Measurements from ENCODE around the gene PPP1R9A. TPM values are rescaled to one million over a fixed set of nuclear protein-coding genes. Genes with fewer than 3 reads are reported as not detected.

Gene PPP1R9A
- total RNA-seq, 2 donors from 2014 or later: 17.7 to 20.2 TPM

DNA sequence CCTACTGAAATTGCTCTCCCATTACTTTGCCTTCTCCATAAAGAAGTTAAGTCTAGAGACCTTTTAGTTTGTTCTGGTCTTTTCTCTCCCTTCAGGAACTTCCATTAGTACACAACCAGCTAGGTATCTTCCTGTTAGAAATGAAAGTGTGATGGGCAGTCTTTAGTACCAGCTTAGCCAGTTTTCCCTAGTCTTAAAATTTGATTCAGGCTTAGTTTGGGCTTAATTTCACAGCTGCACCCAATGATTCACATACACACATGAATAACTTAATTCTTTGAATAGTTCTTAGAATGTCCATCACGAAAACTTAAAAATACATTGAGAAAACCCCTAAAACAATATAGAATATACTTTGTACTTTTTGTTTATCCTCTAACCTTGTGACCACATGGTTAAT, 2.4 kb upstream of the PPP1R9A start:
- intact Hi-C loops (cut with DNase I): no loop called here
- no peak for DNase-seq

DNA sequence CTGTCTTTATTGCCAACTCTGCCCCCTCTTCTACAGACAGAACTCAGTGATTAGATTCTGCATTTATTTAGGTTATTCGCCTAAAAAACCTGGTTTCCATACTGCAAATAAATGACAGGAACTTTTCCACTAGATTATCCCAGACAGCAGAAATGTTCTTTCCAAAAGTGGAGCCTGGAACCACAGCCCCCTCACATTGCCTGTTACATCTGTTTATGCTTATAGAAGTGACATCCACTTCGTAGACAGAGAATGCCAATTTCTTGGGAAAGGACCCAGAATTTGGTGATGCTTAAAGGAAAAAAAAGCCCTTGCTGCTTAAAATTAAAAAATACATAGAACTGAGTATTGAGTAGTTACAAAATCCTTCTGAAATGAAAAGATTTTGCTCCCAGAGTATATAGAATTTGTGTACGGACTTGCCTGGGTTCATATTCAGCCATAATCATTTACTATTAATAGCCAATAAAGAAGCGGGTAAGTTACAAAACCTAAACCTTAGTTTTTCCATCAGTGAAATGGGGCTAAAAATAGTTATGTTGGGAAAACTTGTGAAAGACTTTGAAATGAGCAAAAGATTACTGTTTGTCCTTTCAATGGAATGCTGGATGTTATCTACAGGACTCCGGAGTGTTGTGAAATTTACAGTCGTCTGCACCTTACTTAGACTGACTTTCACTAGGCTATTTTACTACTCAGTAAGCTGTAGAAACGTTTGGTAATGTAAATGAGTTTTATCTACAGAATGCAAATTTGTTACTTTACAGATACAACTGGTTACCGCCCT, 1.1 kb upstream of the PPP1R9A start:
- no peak for TF ChIP-seq CTCF (IDR thresholded peaks at IDR 0.05)
- no peaks in the 10 kb centered on the region for H3K27me3 ChIP-seq
- no peak overlapping the region for H3K27ac ChIP-seq
- intact Hi-C loops (cut with DNase I): no loop called here
- H3K4me3 ChIP-seq: no peak overlapping the region
- no peak for DNase-seq
- no peaks in the 10 kb centered on the region for H3K36me3 ChIP-seq
- H3K4me1 ChIP-seq: no peaks in the 10 kb centered on the region
- no peaks in the 10 kb centered on the region for H3K9me3 ChIP-seq
- H3K9ac ChIP-seq (ENCODE audit: low read depth in 2 of 2, low read length in 2 of 2): no peak overlapping the region

More for the DNA sequence above, 2.4 kb upstream of the PPP1R9A start:
- H3K4me3 ChIP-seq: no peak overlapping the region
- H3K36me3 ChIP-seq: no peaks in the 10 kb centered on the region
- H3K4me1 ChIP-seq: no peaks in the 10 kb centered on the region
- no peaks in the 10 kb centered on the region for H3K27me3 ChIP-seq
- H3K9me3 ChIP-seq: no peaks in the 10 kb centered on the region
- TF ChIP-seq CTCF (IDR thresholded peaks at IDR 0.05): no peak
- H3K27ac ChIP-seq: no peak overlapping the region
- no peak overlapping the region for H3K9ac ChIP-seq (ENCODE audit: low read depth in 2 of 2, low read length in 2 of 2)

DNA sequence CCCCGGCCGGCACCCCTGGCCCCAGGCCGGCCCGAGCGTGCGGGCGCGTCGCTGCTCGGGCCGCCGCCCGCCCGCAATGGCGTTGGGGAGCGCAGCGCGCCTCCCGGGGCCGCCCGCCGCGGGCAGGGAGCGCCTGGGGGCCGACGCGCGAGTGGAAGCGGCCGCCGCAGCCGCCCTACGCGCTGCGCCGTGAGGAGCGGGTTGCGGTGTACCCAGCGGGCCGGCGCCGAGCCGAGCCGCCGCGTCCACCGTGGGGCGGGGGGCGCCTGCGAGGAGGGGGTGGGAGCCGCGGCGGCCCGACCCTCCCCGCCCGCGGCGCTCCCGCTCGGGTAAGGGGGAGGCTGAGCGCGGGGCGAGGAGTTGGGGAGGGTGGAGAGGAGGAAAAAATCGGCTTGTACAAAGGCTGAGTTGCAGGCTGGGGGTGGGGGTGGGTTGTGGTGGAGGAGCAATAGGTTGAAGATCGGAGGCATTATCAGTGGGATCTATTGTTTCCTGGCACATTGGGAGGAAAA, 473 bp downstream of the PPP1R9A start:
- no peaks in the 10 kb centered on the region for H3K9me3 ChIP-seq
- H3K36me3 ChIP-seq: no peaks in the 10 kb centered on the region
- TF ChIP-seq CTCF (IDR thresholded peaks at IDR 0.05): no peak
- intact Hi-C loops (cut with DNase I): no loop called here
- no peak overlapping the region for H3K27ac ChIP-seq
- H3K4me3 ChIP-seq: peak overlapping the region; percentile 50
- H3K27me3 ChIP-seq: no peaks in the 10 kb centered on the region
- DNase-seq: peak; percentile 28
- no peaks in the 10 kb centered on the region for H3K4me1 ChIP-seq
- peak overlapping the region; percentile 64 to 76 for H3K9ac ChIP-seq (ENCODE audit: low read depth in 2 of 2, low read length in 2 of 2)

DNA sequence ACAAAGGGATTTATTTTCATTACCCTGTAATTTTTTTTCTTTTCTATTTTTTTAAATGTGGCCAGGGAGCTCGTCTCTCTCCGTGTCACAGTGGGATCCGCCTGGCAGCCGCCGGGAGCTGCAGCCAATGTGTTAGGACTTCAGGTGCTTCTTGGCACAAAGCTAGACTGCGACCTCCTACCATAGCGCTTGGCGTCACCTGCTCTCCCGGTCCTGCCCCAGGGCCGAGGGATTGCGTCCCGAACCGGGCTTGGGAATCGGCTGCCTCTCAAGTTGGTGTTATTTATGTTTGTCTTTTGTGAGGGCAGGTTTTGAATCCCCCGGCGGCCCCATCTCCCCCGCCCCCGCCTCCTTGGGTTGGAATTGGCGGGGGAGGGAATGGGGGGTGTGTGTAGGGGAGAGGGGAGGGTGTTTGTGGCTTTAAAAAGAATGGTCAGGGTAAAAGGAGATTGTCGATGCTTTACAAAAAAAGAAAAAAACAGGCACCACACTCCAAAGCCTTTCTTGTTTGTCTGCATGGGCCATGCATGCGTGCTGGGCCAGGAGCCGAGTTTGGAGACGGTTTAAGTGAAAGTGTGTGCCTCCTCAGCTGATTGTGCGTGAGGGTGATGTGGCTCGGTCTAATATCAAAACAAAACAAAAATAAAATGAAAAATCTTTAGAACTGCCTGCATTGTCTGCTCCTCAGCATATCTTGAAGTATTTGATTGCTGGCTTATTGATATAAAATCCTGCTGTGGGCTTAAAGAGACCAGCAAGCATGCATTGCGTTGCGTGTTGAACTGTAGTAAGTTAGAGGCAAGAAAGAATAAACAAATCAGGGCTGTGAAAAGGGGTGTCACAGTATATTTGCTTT, 1.2 kb downstream of the PPP1R9A start:
- no peak for TF ChIP-seq CTCF (IDR thresholded peaks at IDR 0.05)
- H3K4me3 ChIP-seq: peak overlapping the region; percentile 50
- no peak overlapping the region for H3K27ac ChIP-seq
- H3K36me3 ChIP-seq: no peaks in the 10 kb centered on the region
- peak; percentile 43 for DNase-seq
- no peaks in the 10 kb centered on the region for H3K4me1 ChIP-seq
- no peaks in the 10 kb centered on the region for H3K9me3 ChIP-seq
- intact Hi-C loops (cut with DNase I): no loop called here
- H3K9ac ChIP-seq (ENCODE audit: low read depth in 2 of 2, low read length in 2 of 2): peak overlapping the region; percentile 64 to 76
- H3K27me3 ChIP-seq: no peaks in the 10 kb centered on the region

- no peaks in the 10 kb centered on the region for H3K27me3 ChIP-seq
- peak overlapping the region; percentile 50 for H3K4me3 ChIP-seq
- TF ChIP-seq CTCF (IDR thresholded peaks at IDR 0.05): no peak
- no peak overlapping the region for H3K27ac ChIP-seq
- H3K9me3 ChIP-seq: no peaks in the 10 kb centered on the region
- H3K4me1 ChIP-seq: no peaks in the 10 kb centered on the region
- intact Hi-C loops (cut with DNase I): no loop called here
- no peak overlapping the region for H3K9ac ChIP-seq (ENCODE audit: low read depth in 2 of 2, low read length in 2 of 2)
- no peaks in the 10 kb centered on the region for H3K36me3 ChIP-seq
- DNase-seq: no peak
Observed at GRCh38 chr7:94909179-94909466, 1.7 kb downstream of the PPP1R9A start.

Data from colonic mucosa (tissue), 4 donors.